DND-41 (cell line): ENCODE measurements around the gene TSHR.
A peak's percentile ranks its signal among the peaks of the same experiment; 100 is the strongest.

Source experiments
- ATAC-seq: fragments of 200-7000 bp; cut with Tn5 transposase; 3 replicates; pipeline ENCODE4 v1.9.1; 2021; ENCODE audit warnings: low read depth; ENCODE audit not compliant: insufficient read depth
- DNase-seq: peaks from one replicate; pipeline ENCODE4 v3.0.0-alpha.2; 2020
- H2AFZ ChIP-seq: 2 replicates; pipeline ENCODE4 v1.6.0; 2012; ENCODE audit warnings: low read depth, low read length
- H3K27ac ChIP-seq: 2 replicates; pipeline ENCODE4 v1.5.1; 2012; ENCODE audit warnings: low read length, inconsistent platforms
- H3K27me3 ChIP-seq: fragments of 200-600 bp; sonication (generic); 2 replicates; pipeline ENCODE4 v1.6.0; 2012; ENCODE audit warnings: low read length, mild to moderate bottlenecking, inconsistent platforms; ENCODE audit not compliant: insufficient read depth, poor library complexity
- H3K36me3 ChIP-seq: 2 replicates; pipeline ENCODE4 v1.5.1; 2012; ENCODE audit warnings: low read length, inconsistent platforms; ENCODE audit not compliant: insufficient read depth
- H3K4me1 ChIP-seq: 2 replicates; pipeline ENCODE4 v1.5.1; 2012; ENCODE audit warnings: mild to moderate bottlenecking, low read length; ENCODE audit not compliant: insufficient read depth
- H3K4me2 ChIP-seq: 2 replicates; pipeline ENCODE4 v1.6.0; 2012; ENCODE audit warnings: mild to moderate bottlenecking, moderate library complexity, low read length, inconsistent platforms; ENCODE audit not compliant: insufficient read depth
- H3K4me3 ChIP-seq, 2 experiments: fragments of 200-600 bp in 1 of 2; shearing (Covaris generic) in 1 of 2; 2 replicates each; pipeline ENCODE4 v1.5.1; 2012 to 2016; ENCODE audit warnings: inconsistent platforms in 2 of 2, low read length in 2 of 2, mild to moderate bottlenecking in 2 of 2, low read depth in 1 of 2, moderate library complexity in 1 of 2
- H3K79me2 ChIP-seq: 2 replicates; pipeline ENCODE4 v1.6.0; 2012; ENCODE audit warnings: low read length, inconsistent platforms; ENCODE audit not compliant: insufficient read depth
- H3K9ac ChIP-seq: 2 replicates; pipeline ENCODE4 v1.6.0; 2012; ENCODE audit warnings: low read depth, mild to moderate bottlenecking, inconsistent platforms, low read length, moderate library complexity
- H3K9me3 ChIP-seq: 2 replicates; pipeline ENCODE4 v1.5.1; 2012; ENCODE audit warnings: low read length, moderate library complexity, mild to moderate bottlenecking, inconsistent platforms; ENCODE audit not compliant: insufficient read depth, severe bottlenecking
- H4K20me1 ChIP-seq: 2 replicates; pipeline ENCODE4 v1.6.0; 2012; ENCODE audit warnings: low read length; ENCODE audit not compliant: insufficient read depth
- CTCF ChIP-seq: IDR thresholded peaks from 2 replicates; pipeline ENCODE4 v1.5.1; 2012; ENCODE audit warnings: borderline replicate concordance, low read length, moderate library complexity, mild to moderate bottlenecking; ENCODE audit not compliant: poor library complexity, severe bottlenecking; ENCODE audit errors: extremely low read depth

TSHR gene

DNA sequence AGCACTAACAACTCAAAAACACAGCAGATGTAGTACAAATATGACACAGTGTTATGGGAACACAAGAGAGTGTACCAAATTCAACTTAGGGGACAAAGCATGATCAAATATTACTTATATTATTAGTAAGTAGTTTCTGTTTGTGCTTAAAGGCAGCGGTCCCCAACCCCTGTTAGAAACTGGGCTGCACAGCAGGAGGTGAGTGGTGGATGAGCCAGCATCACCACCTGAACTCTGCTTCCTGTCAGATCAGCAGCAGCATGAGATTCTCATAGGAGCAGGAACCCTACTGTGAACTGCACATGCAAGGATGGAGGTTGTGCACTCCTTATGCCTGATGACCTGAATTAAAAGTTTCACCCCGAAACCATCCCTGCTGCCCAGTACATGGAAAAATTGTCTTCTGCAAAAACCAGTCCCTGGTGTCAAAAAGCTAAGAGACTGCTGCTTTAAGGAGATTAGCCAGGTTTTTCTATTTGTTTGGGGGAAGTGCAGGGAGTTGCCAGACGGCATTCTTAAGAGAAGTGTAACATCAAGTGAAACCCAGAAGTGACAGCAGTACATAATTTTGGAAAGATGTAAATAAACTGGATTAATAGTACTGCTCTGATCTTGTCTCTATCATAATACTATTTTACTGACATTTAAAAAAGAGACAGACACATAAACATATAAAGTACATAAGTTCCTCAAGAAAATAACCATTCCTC is 238.7 kb downstream of the TSHR start:
- no peak for TF ChIP-seq CTCF
- Histone ChIP-seq H3K27ac (no peak overlapping the region; the same call in 1 of the 2 replicates), H4K20me1 (peaks cover 4% of the 10 kb centered on the region; the same call in 1 of the 2 replicates), H3K36me3 (peaks cover 95% of the 10 kb centered on the region), H3K4me2 (no peak overlapping the region), H3K4me1 (peaks cover 15% of the 10 kb centered on the region), H2AFZ (no peak overlapping the region), H3K4me3 (no peak overlapping the region), H3K27me3 (no peaks in the 10 kb centered on the region), H3K9ac (no peak overlapping the region), H3K9me3 (no peaks in the 10 kb centered on the region), H3K79me2 (peaks cover 47% of the 10 kb centered on the region)
- peak; percentile 25 for DNase-seq
- peak; percentile 69 for ATAC-seq
